ENCODE measurements around the gene DIPK2A.

The DIPK2A gene

DNA sequence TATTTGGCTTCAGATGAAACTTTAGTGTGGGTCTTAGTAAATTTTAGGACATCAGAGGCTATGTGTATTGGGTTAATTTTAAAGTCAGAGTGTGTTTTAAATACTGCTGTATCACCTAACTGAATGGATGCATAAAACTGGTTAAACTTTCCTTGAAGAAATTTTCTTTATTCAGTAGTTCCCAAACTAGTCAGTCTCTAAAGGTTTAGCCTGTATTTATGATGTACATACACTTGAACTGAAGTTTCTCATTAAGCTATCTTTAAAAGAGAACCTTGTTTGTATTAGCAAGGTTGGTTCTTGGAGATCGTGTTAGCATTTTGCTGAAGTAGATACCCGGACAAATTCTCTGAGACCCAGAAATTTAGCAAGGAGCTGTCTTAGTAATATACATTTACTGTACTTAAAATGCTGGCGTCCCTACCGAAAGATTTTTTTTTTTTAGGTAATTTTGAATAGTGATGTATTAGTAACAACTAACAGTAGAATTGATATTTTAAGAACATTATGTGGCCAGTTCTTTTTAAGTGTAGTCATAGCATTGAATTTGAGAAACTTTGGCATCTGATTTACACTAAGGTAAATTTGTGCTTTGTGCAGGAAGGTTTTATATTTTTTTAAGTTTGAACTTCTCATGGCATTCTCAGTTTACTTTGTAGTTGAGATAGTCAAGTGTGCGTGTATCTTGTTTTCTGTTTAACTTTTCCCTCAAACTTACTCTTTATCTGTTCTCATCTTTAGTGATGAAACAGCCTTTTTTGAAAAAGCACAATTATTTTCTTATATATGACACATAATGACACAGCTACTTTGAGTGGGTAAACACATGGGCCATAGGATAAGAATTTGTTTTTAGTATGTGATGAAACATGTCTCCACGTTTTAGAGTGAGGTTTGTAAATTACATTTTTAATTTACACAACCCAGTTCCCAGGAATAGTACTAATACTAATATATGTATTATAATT lies 2.9 kb downstream of the DIPK2A start:
- no peak for DNase-seq (ENCODE audit: low read depth in 2 of 3, low spot score in 1 of 3)

- peak in 1 of 3 donors; percentile 5 for DNase-seq (ENCODE audit: low read depth in 2 of 3, low spot score in 1 of 3)
These were observed 4.0 kb downstream of the DIPK2A start for GRCh38 chr3:143975554-143976152.

- no peak for DNase-seq (ENCODE audit: low read depth in 2 of 3, low spot score in 1 of 3)
These were observed 6.0 kb downstream of the DIPK2A start for GRCh38 chr3:143977341-143978262.

- no peak for DNase-seq (ENCODE audit: low read depth in 2 of 3, low spot score in 1 of 3)
These were observed 6.6 kb downstream of the DIPK2A start for GRCh38 chr3:143978263-143978631.

GRCh38 chr3:143979041-143979440 lies 7.4 kb downstream of the DIPK2A start:
- DNase-seq (ENCODE audit: low read depth in 2 of 3, low spot score in 1 of 3): no peak

DNA sequence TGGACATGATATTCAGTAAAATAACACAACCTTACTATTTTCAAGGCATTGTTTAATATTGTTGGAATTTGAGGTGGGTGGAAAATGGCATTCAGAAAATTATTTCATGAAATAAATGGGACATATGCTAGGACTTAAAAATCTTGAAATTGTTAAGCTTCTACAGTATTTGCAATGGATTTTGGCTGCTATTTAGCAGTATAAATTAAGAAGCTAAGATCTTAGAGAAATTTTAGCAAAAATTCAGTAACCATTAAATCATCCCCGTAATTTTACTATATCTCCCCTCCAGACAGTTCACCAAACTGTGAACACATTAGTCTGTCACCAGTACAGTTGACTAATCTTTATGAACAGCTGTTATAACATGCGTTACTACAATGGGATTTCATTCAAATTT lies 8.2 kb downstream of the DIPK2A start:
- no peak for DNase-seq (ENCODE audit: low read depth in 2 of 3, low spot score in 1 of 3)

DNA sequence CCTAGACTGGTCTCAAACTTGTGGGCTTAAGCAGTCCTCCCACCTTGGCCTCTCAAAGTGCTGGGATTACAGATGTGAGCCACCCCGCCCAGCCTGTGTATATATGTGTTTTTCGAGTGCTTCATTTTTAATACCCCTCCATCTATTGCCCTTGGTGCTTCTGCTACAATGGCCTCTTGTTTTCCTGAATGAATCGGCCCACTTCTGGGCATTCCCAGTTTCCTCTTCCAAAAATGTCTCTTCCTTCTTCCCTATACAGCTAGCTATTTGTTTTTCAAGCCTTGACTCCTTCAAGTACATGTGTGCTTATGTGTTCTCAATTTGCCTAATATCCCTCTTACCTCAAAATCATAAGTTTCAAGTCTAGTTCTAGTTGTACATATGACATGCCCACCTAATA lies 16.7 kb downstream of the DIPK2A start:
- DNase-seq (ENCODE audit: low read depth in 2 of 3, low spot score in 1 of 3): no peak

DNA sequence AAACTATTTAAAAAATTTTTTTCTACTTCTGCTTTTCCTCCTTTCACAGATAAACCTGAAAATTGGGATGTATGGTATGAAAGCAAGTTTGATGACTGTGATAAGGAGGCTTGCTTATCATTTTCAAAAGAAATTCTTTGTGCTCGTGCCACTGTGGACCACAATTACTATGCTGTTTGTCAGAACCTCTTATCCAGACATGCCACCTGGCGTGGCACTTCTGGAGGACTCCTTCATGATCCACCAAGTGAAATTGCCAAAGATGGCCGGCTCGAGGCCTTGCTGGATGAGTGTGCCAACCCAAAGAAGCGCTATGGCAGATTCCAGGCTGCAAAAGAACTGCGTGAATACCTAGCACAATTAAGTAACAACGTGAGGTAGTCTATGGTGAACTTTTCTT lies 17.8 kb downstream of the DIPK2A start:
- DNase-seq (ENCODE audit: low read depth in 2 of 3, low spot score in 1 of 3): no peak

GRCh38 chr3:143991713-143992112 lies 20.1 kb downstream of the DIPK2A start:
- DNase-seq (ENCODE audit: low read depth in 2 of 3, low spot score in 1 of 3): no peak

DNA sequence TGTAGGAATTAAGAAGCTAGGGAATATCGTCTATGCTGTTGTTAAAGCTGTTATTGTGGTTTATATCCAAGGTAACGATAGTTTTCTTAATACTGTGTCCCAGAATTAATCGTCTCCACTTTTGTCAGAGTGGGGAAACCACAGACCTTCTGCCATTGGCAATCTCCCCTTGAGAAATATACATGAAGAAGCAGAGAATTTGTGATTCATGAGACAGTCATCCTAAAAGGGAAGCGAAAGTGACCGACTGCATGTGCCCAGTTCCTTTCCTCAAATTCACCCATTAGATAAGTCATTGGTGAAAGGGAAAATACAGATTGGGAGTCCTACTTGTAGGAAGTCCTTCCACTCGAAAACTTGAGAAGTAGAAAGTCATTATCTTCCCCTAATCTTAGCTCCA lies 26.6 kb downstream of the DIPK2A start:
- no peak for DNase-seq (ENCODE audit: low read depth in 2 of 3, low spot score in 1 of 3)

DNA sequence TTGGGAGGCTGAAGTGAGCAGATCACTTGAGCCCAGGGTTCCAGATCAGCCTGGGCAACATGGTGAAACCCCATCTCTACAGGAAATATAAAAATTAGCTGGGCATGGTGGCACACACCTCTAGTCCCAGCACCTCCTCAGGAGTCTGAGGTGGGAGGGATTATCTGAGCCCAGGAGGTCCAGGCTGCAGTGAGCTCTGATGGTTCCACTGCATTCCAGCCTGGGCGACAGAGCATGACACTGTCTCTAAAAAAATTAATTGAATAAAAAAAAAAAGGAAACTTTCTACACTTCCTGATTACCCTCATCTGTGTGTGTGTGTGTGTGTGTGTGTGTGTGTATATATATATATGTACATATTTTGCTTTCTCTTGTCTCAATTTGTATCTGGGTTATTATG lies 31.4 kb downstream of the DIPK2A start:
- DNase-seq (ENCODE audit: low read depth in 2 of 3, low spot score in 1 of 3): no peak

DNA sequence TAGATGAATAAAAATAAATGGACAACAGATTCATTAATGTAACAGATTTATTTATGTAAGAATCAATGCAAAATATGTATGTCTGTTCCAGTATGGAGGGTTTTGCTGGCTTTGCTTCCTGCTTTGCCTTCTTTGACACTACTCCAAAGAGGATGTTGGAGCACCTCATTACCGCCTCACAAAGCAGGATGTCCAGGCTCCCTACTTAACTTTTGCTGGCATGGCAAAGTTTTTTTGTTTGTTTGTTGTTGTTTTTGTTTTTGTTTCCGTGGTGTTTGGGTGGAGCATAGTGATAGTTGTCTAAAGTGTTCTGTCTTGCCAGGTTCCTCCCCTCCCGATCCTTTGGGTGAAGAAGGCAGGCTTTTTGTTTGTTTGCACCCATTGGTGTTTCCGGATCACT lies 38.7 kb downstream of the DIPK2A start:
- no peak for DNase-seq (ENCODE audit: low read depth in 2 of 3, low spot score in 1 of 3)

DNA sequence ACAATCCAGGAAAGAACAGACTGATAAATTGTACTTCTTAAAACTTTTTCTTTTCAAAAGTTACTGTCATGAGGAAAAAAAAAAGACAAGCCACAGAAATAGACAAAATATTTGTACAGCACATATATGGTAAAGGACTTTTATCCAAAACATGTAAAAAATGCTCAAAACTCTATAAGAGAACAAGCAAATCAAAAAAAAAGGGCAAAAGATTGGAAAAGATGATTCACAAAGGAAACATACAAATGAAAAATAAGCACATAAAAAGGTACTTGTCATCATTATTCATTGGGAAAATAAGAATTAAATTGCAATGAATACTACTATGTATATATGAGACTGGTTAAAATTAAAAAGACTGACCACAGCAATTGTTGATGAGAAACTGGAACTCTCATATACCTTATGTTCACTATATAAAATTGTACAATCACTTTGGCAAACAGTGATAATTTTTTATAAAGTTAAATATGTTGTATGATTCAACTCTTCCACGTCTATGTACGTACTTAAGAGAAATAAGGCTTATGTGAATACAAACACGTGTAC lies 39.7 kb downstream of the DIPK2A start:
- DNase-seq (ENCODE audit: low read depth in 2 of 3, low spot score in 1 of 3): no peak

DNA sequence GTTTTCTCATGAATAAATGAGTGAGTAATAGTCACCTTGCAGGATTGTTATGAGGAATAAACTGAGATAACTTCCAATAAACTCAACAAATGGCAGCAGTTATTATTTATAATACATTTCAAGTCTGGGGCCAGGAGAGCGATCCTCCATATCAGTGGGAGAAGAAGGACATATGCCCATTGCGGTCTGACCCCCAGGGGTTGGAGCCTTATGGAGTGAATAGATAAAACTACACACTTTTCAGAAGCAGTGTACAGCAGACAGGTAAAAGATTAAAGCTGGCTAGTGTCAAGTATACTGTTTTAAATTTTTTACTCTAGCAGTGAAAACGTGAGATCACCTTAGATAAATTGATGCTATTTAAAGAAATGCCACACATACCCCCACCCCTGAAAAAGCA lies 43.5 kb downstream of the DIPK2A start:
- DNase-seq (ENCODE audit: low read depth in 2 of 3, low spot score in 1 of 3): no peak

GRCh38 chr3:144018776-144019175 lies 47.2 kb downstream of the DIPK2A start:
- DNase-seq (ENCODE audit: low read depth in 2 of 3, low spot score in 1 of 3): no peak
